ENCODE results near the gene CFD. TPM values are rescaled to one million over a fixed set of nuclear protein-coding genes. Genes with fewer than 3 reads are reported as not detected.

CFD gene
- polyA plus RNA-seq, 1 donor (not counting 4 experiments of a cell fraction or from before 2014, with no cell fraction given): 0.47 TPM

- no peaks in the 10 kb centered on the region for H3K4me1 ChIP-seq (ENCODE audit: control insufficient read depth, extremely low read depth, insufficient read depth, low read length)
- H3K9ac ChIP-seq (ENCODE audit: control insufficient read depth, extremely low read depth, insufficient read depth, low read length): no peak overlapping the region
- H3K9me3 ChIP-seq (ENCODE audit: control insufficient read depth, low read depth, low read length): no peaks in the 10 kb centered on the region
- TF ChIP-seq EZH2 (IDR thresholded peaks at IDR 0.05; ENCODE audit: low read length): no peak
- TF ChIP-seq CTCF (optimal IDR thresholded peaks at IDR 0.05 in 1 of 3, IDR thresholded peaks at IDR 0.05 in 1 of 3, conservative IDR thresholded peaks at IDR 0.05 in 1 of 3; ENCODE audit: extremely low read depth in 1 of 3, insufficient read depth in 2 of 3, low read length in 3 of 3): no peak
- dilution Hi-C loops (cut with MboI; ENCODE audit: extremely low pct_ligation_motif_present, low sequenced_read_pairs): no loop called here
- H3K27ac ChIP-seq (ENCODE audit: control insufficient read depth, insufficient read depth, low read length): no peak overlapping the region
- no peak overlapping the region for H3K4me3 ChIP-seq (ENCODE audit: control insufficient read depth in 2 of 3, extremely low read depth in 1 of 3, insufficient read depth in 2 of 3, low read depth in 1 of 3, low read length in 3 of 3)
- H3K9me1 ChIP-seq (ENCODE audit: control insufficient read depth, extremely low read depth, insufficient read depth, low read length): no peaks in the 10 kb centered on the region
- DNase-seq (ENCODE audit: low read depth, low spot score) (no peak), FAIRE-seq (no peak)
- no peak overlapping the region for H2AFZ ChIP-seq (ENCODE audit: control insufficient read depth, low read length)
- peaks cover 12% of the 10 kb centered on the region for H3K27me3 ChIP-seq (ENCODE audit: control insufficient read depth, extremely low read depth, insufficient read depth, low read length)
- no peaks in the 10 kb centered on the region for H4K20me1 ChIP-seq (ENCODE audit: control insufficient read depth, extremely low read depth, insufficient read depth, low read length)
- H3K79me2 ChIP-seq (ENCODE audit: control insufficient read depth, insufficient read depth, low read length): no peaks in the 10 kb centered on the region
- H3K36me3 ChIP-seq (ENCODE audit: control insufficient read depth in 2 of 2, extremely low read depth in 1 of 2, insufficient read depth in 2 of 2, low read length in 2 of 2): no peaks in the 10 kb centered on the region
- no peak overlapping the region for H3K4me2 ChIP-seq (ENCODE audit: control insufficient read depth, extremely low read depth, insufficient read depth, low read depth, low read length)
These were observed 32.2 kb upstream of the CFD start for GRCh38 chr19:827314-827709.

- H3K9ac ChIP-seq (ENCODE audit: control insufficient read depth, extremely low read depth, insufficient read depth, low read length): no peak within 1 kb of the TSS
- H3K27ac ChIP-seq (ENCODE audit: control insufficient read depth, insufficient read depth, low read length): no peak within 1 kb of the TSS
- peaks cover 9% of the 10 kb centered on the region for H3K27me3 ChIP-seq (ENCODE audit: control insufficient read depth, extremely low read depth, insufficient read depth, low read length)
- H3K9me3 ChIP-seq (ENCODE audit: control insufficient read depth, low read depth, low read length): no peaks in the 10 kb centered on the region
- no peak within 1 kb of the TSS for H3K4me3 ChIP-seq (ENCODE audit: control insufficient read depth in 2 of 3, extremely low read depth in 1 of 3, insufficient read depth in 2 of 3, low read depth in 1 of 3, low read length in 3 of 3)
- dilution Hi-C loops (cut with MboI; ENCODE audit: extremely low pct_ligation_motif_present, low sequenced_read_pairs): no loop called here
- H3K4me1 ChIP-seq (ENCODE audit: control insufficient read depth, extremely low read depth, insufficient read depth, low read length): no peaks in the 10 kb centered on the region
- no peaks in the 10 kb centered on the region for H3K36me3 ChIP-seq (ENCODE audit: control insufficient read depth in 2 of 2, extremely low read depth in 1 of 2, insufficient read depth in 2 of 2, low read length in 2 of 2)
- H2AFZ ChIP-seq (ENCODE audit: control insufficient read depth, low read length): no peak within 1 kb of the TSS
- no peaks in the 10 kb centered on the region for H3K9me1 ChIP-seq (ENCODE audit: control insufficient read depth, extremely low read depth, insufficient read depth, low read length)
- FAIRE-seq: no peak
- TF ChIP-seq EZH2 (IDR thresholded peaks at IDR 0.05; ENCODE audit: low read length) (no peak), CTCF (optimal IDR thresholded peaks at IDR 0.05 in 1 of 3, IDR thresholded peaks at IDR 0.05 in 1 of 3, conservative IDR thresholded peaks at IDR 0.05 in 1 of 3; ENCODE audit: extremely low read depth in 1 of 3, insufficient read depth in 2 of 3, low read length in 3 of 3) (no peak)
- DNase-seq (ENCODE audit: low read depth, low spot score): no peak
- no peaks in the 10 kb centered on the region for H3K79me2 ChIP-seq (ENCODE audit: control insufficient read depth, insufficient read depth, low read length)
- H3K4me2 ChIP-seq (ENCODE audit: control insufficient read depth, extremely low read depth, insufficient read depth, low read depth, low read length): no peak within 1 kb of the TSS
- no peaks in the 10 kb centered on the region for H4K20me1 ChIP-seq (ENCODE audit: control insufficient read depth, extremely low read depth, insufficient read depth, low read length)
These were observed 31.6 kb upstream of the CFD start, which contains the start of gene AZU1 for GRCh38 chr19:827710-828321. Gene AZU1 (plus strand): TSS chr19:827837. CDS start chr19:827847, 10 bp downstream.
